ENCODE measurements around the gene SOX8. TPM values are rescaled to one million over a fixed set of nuclear protein-coding genes. Genes with fewer than 3 reads are reported as not detected.

The SOX8 gene
- total RNA-seq, 1 donor from 2014 or later = 0.98 TPM

DNA sequence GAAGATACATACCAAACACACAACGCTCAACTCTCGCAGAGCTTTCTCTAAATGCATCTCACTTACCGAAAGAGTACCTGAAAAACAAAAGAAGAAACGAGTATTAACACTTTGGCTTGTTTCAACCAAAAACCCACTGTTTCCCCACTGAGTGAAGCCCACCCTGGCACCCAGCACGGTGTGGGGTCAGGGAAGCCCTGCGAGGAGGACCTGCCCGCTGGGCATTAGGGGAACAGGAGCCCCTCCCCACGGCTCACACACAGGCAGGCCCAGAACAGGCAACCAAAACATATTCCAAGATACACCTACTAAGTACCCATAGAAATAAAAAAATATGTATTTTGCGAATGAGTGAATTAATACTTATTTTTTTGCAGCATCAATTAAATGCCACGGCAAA lies 47.4 kb upstream of the SOX8 start:
- H3K9me3 ChIP-seq (ENCODE audit: insufficient read depth, low read depth, low read length) = no peaks in the 10 kb centered on the region
- H3K27ac Mint-ChIP-seq (ENCODE audit: unreplicated experiment) = no peak overlapping the region
- no peak for DNase-seq (ENCODE audit: low read depth)

GRCh38 chr16:935684-936083 lies 45.9 kb upstream of the SOX8 start:
- no peak for FAIRE-seq
- H3K9me3 Mint-ChIP-seq (ENCODE audit: unreplicated experiment) = peaks cover 2% of the 10 kb centered on the region

More for the DNA sequence above, 47.4 kb upstream of the SOX8 start:
- Mint-ChIP-seq H3K27me3 (ENCODE audit: low read depth, unreplicated experiment) (peaks cover 8% of the 10 kb centered on the region), H3K36me3 (ENCODE audit: low read depth, unreplicated experiment) (peaks cover 16% of the 10 kb centered on the region), H3K4me1 (ENCODE audit: low read depth, unreplicated experiment) (no peaks in the 10 kb centered on the region), H3K4me3 (ENCODE audit: unreplicated experiment) (no peak overlapping the region), H3K9me3 (ENCODE audit: unreplicated experiment) (peaks cover 2% of the 10 kb centered on the region)
- no peak for FAIRE-seq
- H3K36me3 ChIP-seq (ENCODE audit: insufficient read depth, low read length) = no peaks in the 10 kb centered on the region
- TF ChIP-seq EZH2 (IDR thresholded peaks at IDR 0.05; ENCODE audit: insufficient read depth, low read length) = no peak
- TF ChIP-seq, protein P1, sequence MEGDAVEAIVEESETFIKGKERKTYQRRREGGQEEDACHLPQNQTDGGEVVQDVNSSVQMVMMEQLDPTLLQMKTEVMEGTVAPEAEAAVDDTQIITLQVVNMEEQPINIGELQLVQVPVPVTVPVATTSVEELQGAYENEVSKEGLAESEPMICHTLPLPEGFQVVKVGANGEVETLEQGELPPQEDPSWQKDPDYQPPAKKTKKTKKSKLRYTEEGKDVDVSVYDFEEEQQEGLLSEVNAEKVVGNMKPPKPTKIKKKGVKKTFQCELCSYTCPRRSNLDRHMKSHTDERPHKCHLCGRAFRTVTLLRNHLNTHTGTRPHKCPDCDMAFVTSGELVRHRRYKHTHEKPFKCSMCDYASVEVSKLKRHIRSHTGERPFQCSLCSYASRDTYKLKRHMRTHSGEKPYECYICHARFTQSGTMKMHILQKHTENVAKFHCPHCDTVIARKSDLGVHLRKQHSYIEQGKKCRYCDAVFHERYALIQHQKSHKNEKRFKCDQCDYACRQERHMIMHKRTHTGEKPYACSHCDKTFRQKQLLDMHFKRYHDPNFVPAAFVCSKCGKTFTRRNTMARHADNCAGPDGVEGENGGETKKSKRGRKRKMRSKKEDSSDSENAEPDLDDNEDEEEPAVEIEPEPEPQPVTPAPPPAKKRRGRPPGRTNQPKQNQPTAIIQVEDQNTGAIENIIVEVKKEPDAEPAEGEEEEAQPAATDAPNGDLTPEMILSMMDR (IDR thresholded peaks at IDR 0.05; ENCODE audit: insufficient read depth, low read depth, low read length) = no peak
- no peaks in the 10 kb centered on the region for H3K4me1 ChIP-seq (ENCODE audit: insufficient read depth, low read length)
- H3K9ac ChIP-seq (ENCODE audit: low read length) = no peak overlapping the region
- no peak overlapping the region for H2AFZ ChIP-seq (ENCODE audit: low read depth, low read length)
- H3K4me3 ChIP-seq (ENCODE audit: insufficient read depth, low read depth, low read length) = no peak overlapping the region
- no peak overlapping the region for H3K4me2 ChIP-seq (ENCODE audit: low read length)
- H3K79me2 ChIP-seq (ENCODE audit: insufficient read depth, low read length) = no peaks in the 10 kb centered on the region
- no peaks in the 10 kb centered on the region for H4K20me1 ChIP-seq (ENCODE audit: insufficient read depth, low read length)
- H3K27ac ChIP-seq (ENCODE audit: low read depth, low read length) = no peak overlapping the region
- no peaks in the 10 kb centered on the region for H3K27me3 ChIP-seq (ENCODE audit: insufficient read depth, low read length)

DNA sequence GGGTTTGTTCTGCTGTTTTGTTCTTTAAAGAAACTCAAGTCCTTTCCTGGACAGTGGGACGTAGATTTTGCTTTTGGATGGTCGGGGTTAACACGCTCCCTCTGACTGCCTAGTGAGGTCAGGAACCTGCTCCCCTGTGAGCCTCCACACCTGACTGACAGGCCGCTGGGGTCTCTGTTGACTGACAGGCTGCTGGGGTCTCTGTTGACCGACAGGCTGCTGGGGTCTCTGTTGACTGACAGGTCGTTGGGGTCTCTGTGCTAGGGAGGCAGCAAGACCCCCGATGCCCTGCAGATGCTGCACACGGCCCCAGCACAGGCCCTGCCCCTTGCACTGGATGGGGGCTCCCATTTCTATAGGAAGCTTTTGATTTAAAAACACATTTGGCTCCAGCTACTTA lies 44.3 kb upstream of the SOX8 start:
- no peaks in the 10 kb centered on the region for H3K27me3 ChIP-seq (ENCODE audit: insufficient read depth, low read length)
- Mint-ChIP-seq H3K27ac (ENCODE audit: unreplicated experiment) (no peak overlapping the region), H3K27me3 (ENCODE audit: low read depth, unreplicated experiment) (peaks cover 6% of the 10 kb centered on the region), H3K9me3 (ENCODE audit: unreplicated experiment) (peaks cover 12% of the 10 kb centered on the region), H3K4me3 (ENCODE audit: unreplicated experiment) (no peak overlapping the region), H3K4me1 (ENCODE audit: low read depth, unreplicated experiment) (no peaks in the 10 kb centered on the region), H3K36me3 (ENCODE audit: low read depth, unreplicated experiment) (peaks cover 31% of the 10 kb centered on the region)
- DNase-seq (ENCODE audit: low read depth) = no peak
- no peak overlapping the region for H3K4me2 ChIP-seq (ENCODE audit: low read length)
- no peak for TF ChIP-seq EZH2 (IDR thresholded peaks at IDR 0.05; ENCODE audit: insufficient read depth, low read length)
- TF ChIP-seq, protein P1 (IDR thresholded peaks at IDR 0.05; ENCODE audit: insufficient read depth, low read depth, low read length) = no peak
- no peak overlapping the region for H3K4me3 ChIP-seq (ENCODE audit: insufficient read depth, low read depth, low read length)
- H3K9me3 ChIP-seq (ENCODE audit: insufficient read depth, low read depth, low read length) = peaks cover 2% of the 10 kb centered on the region
- no peaks in the 10 kb centered on the region for H4K20me1 ChIP-seq (ENCODE audit: insufficient read depth, low read length)
- no peak overlapping the region for H3K27ac ChIP-seq (ENCODE audit: low read depth, low read length)
- FAIRE-seq = no peak
- no peaks in the 10 kb centered on the region for H3K36me3 ChIP-seq (ENCODE audit: insufficient read depth, low read length)
- no peaks in the 10 kb centered on the region for H3K79me2 ChIP-seq (ENCODE audit: insufficient read depth, low read length)
- no peak overlapping the region for H3K9ac ChIP-seq (ENCODE audit: low read length)
- H2AFZ ChIP-seq (ENCODE audit: low read depth, low read length) = no peak overlapping the region
- no peaks in the 10 kb centered on the region for H3K4me1 ChIP-seq (ENCODE audit: insufficient read depth, low read length)

More at GRCh38 chr16:935684-936083, 45.9 kb upstream of the SOX8 start:
- Histone ChIP-seq H3K4me2 (ENCODE audit: low read length) (no peak overlapping the region), H4K20me1 (ENCODE audit: insufficient read depth, low read length) (no peaks in the 10 kb centered on the region), H3K36me3 (ENCODE audit: insufficient read depth, low read length) (no peaks in the 10 kb centered on the region), H3K79me2 (ENCODE audit: insufficient read depth, low read length) (no peaks in the 10 kb centered on the region), H3K4me1 (ENCODE audit: insufficient read depth, low read length) (no peaks in the 10 kb centered on the region), H3K27me3 (ENCODE audit: insufficient read depth, low read length) (no peaks in the 10 kb centered on the region), H2AFZ (ENCODE audit: low read depth, low read length) (no peak overlapping the region), H3K9me3 (ENCODE audit: insufficient read depth, low read depth, low read length) (no peaks in the 10 kb centered on the region), H3K27ac (ENCODE audit: low read depth, low read length) (no peak overlapping the region), H3K4me3 (ENCODE audit: insufficient read depth, low read depth, low read length) (no peak overlapping the region), H3K9ac (ENCODE audit: low read length) (no peak overlapping the region)
- H3K27me3 Mint-ChIP-seq (ENCODE audit: low read depth, unreplicated experiment) = peaks cover 6% of the 10 kb centered on the region
- H3K4me3 Mint-ChIP-seq (ENCODE audit: unreplicated experiment) = no peak overlapping the region
- peaks cover 21% of the 10 kb centered on the region for H3K36me3 Mint-ChIP-seq (ENCODE audit: low read depth, unreplicated experiment)
- no peak overlapping the region for H3K27ac Mint-ChIP-seq (ENCODE audit: unreplicated experiment)
- TF ChIP-seq EZH2 (IDR thresholded peaks at IDR 0.05; ENCODE audit: insufficient read depth, low read length) = no peak
- TF ChIP-seq, protein P1 (IDR thresholded peaks at IDR 0.05; ENCODE audit: insufficient read depth, low read depth, low read length) = no peak
- H3K4me1 Mint-ChIP-seq (ENCODE audit: low read depth, unreplicated experiment) = no peaks in the 10 kb centered on the region
- DNase-seq (ENCODE audit: low read depth) = no peak
